ENCODE measurements around the gene ALDH3B2. TPM values are rescaled to one million over a fixed set of nuclear protein-coding genes. Genes with fewer than 3 reads are reported as not detected.

Gene ALDH3B2
- total and polyA plus RNA-seq, 4 donors: 1.1 to 4.8 (median 2.5) TPM

- Histone ChIP-seq H3K4me1 (ENCODE audit: control insufficient read depth in 5 of 5, insufficient read depth in 5 of 5, low read length in 5 of 5) (no peaks in the 10 kb centered on the region), H3K4me3 (no peak overlapping the region), H3K27ac (ENCODE audit: low read depth in 1 of 2, low read length in 1 of 2) (no peak overlapping the region), H3K27me3 (ENCODE audit: control insufficient read depth in 3 of 3, insufficient read depth in 3 of 3, low read length in 2 of 3) (no peaks in the 10 kb centered on the region), H3K9ac (ENCODE audit: insufficient read depth in 1 of 2, low read length in 2 of 2) (no peak overlapping the region), H3K36me3 (ENCODE audit: control insufficient read depth in 4 of 4, insufficient read depth in 4 of 4, low read length in 4 of 4) (no peaks in the 10 kb centered on the region), H3K9me3 (ENCODE audit: control insufficient read depth in 4 of 4, insufficient read depth in 3 of 4, low read length in 3 of 4) (peaks cover 0 to 2% (median 0%) of the 10 kb centered on the region in 4 donors)
- 89 to 90% methylated on average over 5 of the region's 5 CpGs for WGBS, 2 donors
- ATAC-seq (ENCODE audit: insufficient read depth, low FRiP score) (no peak), DNase-seq (no peak)
- no peak for TF ChIP-seq CTCF (IDR thresholded peaks at IDR 0.05; ENCODE audit: control extremely low read depth, extremely low read depth)
These were observed 30.4 kb downstream of the ALDH3B2 start for GRCh38 chr11:67644042-67644441.

GRCh38 chr11:67642173-67643120 is 32.0 kb downstream of the ALDH3B2 start:
- TF ChIP-seq CTCF (IDR thresholded peaks at IDR 0.05; ENCODE audit: control extremely low read depth, extremely low read depth): no peak

GRCh38 chr11:67641338-67642172 is 32.9 kb downstream of the ALDH3B2 start:
- no peak overlapping the region for H3K27ac ChIP-seq (ENCODE audit: low read depth in 1 of 2, low read length in 1 of 2)
- H3K4me3 ChIP-seq: no peak overlapping the region
- H3K9ac ChIP-seq (ENCODE audit: insufficient read depth in 1 of 2, low read length in 2 of 2): no peak overlapping the region
- ATAC-seq (ENCODE audit: insufficient read depth, low FRiP score) (no peak), DNase-seq (no peak)
- H3K4me1 ChIP-seq (ENCODE audit: control insufficient read depth in 5 of 5, insufficient read depth in 5 of 5, low read length in 5 of 5): no peaks in the 10 kb centered on the region
- no peaks in the 10 kb centered on the region for H3K27me3 ChIP-seq (ENCODE audit: control insufficient read depth in 3 of 3, insufficient read depth in 3 of 3, low read length in 2 of 3)
- TF ChIP-seq CTCF (IDR thresholded peaks at IDR 0.05; ENCODE audit: control extremely low read depth, extremely low read depth): no peak
- no peaks in the 10 kb centered on the region for H3K36me3 ChIP-seq (ENCODE audit: control insufficient read depth in 4 of 4, insufficient read depth in 4 of 4, low read length in 4 of 4)
- WGBS, 2 donors: 78 to 87% methylated on average over 28 of the region's 28 CpGs
- peaks cover 0 to 2% (median 0%) of the 10 kb centered on the region in 4 donors for H3K9me3 ChIP-seq (ENCODE audit: control insufficient read depth in 4 of 4, insufficient read depth in 3 of 4, low read length in 3 of 4)

More at GRCh38 chr11:67642173-67643120, 32.0 kb downstream of the ALDH3B2 start:
- Histone ChIP-seq H3K9me3 (ENCODE audit: control insufficient read depth in 4 of 4, insufficient read depth in 3 of 4, low read length in 3 of 4) (peaks cover 0 to 2% (median 0%) of the 10 kb centered on the region in 4 donors), H3K9ac (ENCODE audit: insufficient read depth in 1 of 2, low read length in 2 of 2) (no peak overlapping the region), H3K27ac (ENCODE audit: low read depth in 1 of 2, low read length in 1 of 2) (no peak overlapping the region), H3K4me1 (ENCODE audit: control insufficient read depth in 5 of 5, insufficient read depth in 5 of 5, low read length in 5 of 5) (no peaks in the 10 kb centered on the region), H3K36me3 (ENCODE audit: control insufficient read depth in 4 of 4, insufficient read depth in 4 of 4, low read length in 4 of 4) (no peaks in the 10 kb centered on the region), H3K27me3 (ENCODE audit: control insufficient read depth in 3 of 3, insufficient read depth in 3 of 3, low read length in 2 of 3) (no peaks in the 10 kb centered on the region), H3K4me3 (no peak overlapping the region)
- WGBS, 2 donors: 89 to 93% methylated on average over 15 of the region's 15 CpGs
- no peak for DNase-seq
- ATAC-seq (ENCODE audit: insufficient read depth, low FRiP score): no peak
